Non-pigmented ciliary epithelial cell (primary cell): Measurements from ENCODE around the gene UBAP2L.
"Not testable (repeated sequence)": the region's sequence is repeated elsewhere in the genome, so short reads cannot be mapped to it uniquely, and the experiment has no call there.

ENCODE experiments used
- DNase-seq: peaks from one replicate; pipeline ENCODE4 v3.0.0-alpha.2; 2010; ENCODE audit warnings: low read depth

Gene UBAP2L

DNA sequence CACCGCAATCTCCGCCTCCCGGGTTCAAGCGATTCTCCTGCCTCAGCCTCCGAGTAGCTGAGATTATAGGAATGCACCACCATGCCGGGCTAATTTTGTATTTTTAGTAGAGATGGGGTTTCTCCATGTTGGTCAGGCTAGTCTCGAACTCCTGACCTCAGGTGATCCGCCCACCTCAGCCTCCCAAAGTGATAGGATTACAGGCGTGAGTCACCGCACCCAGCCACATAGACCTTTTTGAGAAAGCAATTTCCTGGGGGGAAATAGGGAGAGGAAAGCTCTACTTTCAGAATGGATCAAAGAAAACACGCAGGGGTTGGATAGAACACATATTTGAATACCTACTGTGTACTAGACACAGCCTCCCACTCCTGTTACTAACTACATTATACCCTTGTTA lies 15.0 kb upstream of the UBAP2L start:
- DNase-seq: not testable (repeated sequence)

DNA sequence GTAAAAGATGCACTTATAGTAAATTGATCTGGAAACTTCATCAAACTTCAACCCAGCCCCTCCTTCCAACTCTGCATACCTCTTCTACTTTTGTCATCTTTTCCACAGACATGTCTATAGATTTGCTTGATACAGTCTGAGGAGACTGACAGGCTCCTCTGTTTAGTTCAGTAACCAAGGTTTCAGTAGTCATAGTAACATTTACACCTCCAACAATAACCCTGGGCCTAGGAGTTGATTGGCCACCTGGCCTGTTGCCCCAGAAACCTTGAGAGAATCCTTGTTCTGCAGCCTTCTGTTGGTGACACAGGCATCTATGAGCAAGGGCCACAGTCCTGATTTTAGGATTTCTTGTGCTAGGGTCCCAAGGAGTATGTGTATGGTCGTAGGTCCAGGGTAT lies 14.6 kb upstream of the UBAP2L start, which contains the start of gene CFAP141:
Gene CFAP141 (minus strand): TSS at position 138 of the 400 bp plus-strand sequence. CDS start 26 bp downstream, at position 112.
- DNase-seq: no peak

DNA sequence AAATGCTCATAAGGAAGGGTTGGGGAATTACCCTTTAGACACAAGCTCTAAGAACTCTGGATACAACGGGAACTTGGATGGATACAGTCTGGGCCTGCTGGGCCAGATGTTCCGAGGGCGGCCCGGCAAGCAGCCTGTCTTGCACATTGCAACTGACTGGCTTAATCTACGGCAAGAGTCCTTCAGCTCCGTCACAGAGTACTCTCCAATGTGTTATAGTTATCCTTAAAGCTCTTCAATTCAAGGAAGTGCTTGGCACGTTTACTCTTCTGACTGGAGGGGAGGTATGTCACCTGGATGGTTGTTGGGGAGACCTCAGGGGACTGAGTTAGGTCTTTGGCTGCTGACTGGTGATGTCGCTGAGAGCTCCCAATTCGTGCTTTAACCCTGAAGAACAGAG lies 13.5 kb upstream of the UBAP2L start:
- no peak for DNase-seq

DNA sequence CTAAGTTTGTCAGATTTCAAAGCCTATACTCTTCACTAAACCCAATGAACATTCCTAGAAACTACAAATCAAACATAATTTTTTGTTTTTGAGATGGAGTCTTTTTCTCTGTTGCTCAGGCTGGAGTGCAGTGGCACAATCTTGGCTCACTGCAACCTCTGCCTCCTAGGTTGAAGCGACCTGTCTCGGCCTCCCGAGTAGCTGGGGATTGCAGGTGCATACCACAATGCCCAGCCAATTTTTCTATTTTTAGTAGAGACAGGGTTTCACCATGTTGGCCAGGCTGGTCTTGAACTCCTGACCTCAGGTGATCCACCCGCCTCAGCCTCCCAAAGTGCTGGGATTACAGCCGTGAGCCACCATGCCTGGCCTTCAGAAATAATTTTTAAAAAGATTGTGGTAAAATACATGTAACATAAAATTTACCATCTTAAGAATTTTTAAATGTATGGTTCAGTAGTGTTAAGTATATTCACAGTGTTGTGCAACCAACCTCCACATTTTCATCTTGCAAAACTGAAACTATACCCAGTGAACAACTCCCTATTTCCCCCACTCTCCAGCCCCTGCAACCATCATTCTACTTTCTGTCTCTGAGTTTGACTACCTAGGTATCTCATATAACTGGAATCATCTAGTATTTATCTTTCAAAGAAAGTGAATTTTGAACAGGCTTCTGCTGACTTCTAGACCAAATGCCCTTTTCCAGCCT lies 11.9 kb upstream of the UBAP2L start:
- DNase-seq: no peak

DNA sequence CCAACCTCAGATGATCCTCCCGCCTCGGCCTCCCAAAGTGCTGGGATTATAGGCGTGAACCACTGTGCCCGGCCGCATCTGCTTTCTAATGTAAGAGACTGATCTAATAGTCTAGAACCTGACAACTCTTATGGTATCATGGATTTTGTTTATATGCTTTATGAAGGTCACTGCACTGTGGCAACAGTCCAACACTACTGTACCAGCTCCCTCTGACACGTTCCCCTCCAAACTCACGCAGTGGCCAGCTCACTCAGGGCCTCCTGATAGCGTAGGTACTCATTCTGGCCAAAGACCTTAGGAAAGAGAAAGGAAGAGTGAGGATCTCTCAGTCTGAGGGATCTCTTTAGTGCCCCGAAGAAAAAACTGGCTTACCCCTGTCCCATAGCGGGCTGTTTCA lies 8.7 kb upstream of the UBAP2L start:
- no peak for DNase-seq

DNA sequence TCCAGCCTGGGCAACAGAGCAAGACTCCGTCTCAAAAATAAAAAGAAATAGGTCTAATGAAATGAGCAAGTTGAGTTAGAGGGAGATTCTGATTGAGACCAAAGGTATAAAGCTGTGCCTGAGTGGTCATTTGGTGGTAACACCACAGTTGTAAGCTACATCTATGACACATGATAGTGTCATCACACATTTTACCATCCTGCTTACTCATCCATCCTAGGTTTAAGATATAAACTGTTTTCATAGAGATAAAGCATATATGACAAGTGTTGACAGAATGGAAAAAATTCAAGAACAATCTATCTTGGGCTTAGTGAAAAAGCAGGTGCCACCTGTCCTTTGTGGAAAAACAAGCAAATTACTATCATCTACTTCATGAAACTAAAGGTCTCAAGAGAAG lies 7.5 kb upstream of the UBAP2L start:
- DNase-seq: no peak

DNA sequence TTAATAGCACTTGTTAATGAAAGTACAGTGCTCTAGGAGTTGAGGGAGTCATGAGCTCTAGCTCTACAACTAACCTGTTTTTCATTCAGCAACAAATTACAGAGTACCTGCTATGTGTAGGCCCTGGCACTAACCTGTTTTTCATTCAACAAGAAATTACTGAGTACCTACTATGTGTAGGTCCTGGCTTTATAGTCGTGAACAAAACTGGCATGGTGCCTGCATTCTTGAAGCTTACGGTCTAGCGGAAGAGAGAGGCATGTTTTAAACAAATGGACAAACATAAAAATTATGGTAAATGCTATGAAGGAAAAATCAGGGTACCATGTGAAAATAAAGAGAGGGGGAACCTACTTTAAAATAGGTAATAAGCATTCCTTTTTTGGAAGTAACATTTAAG lies 2.2 kb upstream of the UBAP2L start:
- no peak for DNase-seq

DNA sequence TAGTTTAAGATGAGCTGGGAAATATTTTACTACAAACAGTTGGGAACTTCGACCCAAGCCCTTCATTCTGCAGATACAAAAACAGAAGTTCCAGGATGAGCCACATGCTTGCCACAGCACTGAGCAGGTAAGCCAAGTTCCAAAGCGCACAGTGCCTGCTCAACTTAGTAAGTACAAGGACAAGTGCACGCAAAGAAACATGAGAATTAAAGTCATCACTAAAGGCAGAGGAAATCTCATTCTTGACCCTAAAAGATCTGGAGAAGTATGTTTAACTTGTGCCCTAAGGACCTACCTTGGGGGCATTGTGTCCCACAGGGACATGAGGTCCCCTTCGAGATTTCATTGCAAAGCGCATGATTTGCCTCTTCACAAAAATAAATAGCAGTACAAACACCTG lies 1.2 kb upstream of the UBAP2L start:
- no peak for DNase-seq

DNA sequence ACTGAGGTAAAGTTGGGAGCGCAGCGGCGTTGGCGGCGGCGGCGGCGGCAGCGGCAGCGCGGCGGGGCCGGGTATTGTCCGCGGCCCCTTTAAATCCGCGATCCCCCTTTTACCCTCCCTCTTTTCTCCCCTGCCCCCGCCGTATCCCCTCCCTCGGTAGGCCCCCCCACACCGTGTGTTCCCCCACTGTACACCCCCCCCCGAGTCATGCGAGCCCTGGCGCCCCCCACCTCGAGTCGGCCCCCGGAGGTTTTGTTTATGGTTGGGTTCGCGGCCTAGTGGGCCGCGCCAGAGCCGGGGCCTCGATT lies 169 bp downstream of the UBAP2L start:
- no peak for DNase-seq

DNA sequence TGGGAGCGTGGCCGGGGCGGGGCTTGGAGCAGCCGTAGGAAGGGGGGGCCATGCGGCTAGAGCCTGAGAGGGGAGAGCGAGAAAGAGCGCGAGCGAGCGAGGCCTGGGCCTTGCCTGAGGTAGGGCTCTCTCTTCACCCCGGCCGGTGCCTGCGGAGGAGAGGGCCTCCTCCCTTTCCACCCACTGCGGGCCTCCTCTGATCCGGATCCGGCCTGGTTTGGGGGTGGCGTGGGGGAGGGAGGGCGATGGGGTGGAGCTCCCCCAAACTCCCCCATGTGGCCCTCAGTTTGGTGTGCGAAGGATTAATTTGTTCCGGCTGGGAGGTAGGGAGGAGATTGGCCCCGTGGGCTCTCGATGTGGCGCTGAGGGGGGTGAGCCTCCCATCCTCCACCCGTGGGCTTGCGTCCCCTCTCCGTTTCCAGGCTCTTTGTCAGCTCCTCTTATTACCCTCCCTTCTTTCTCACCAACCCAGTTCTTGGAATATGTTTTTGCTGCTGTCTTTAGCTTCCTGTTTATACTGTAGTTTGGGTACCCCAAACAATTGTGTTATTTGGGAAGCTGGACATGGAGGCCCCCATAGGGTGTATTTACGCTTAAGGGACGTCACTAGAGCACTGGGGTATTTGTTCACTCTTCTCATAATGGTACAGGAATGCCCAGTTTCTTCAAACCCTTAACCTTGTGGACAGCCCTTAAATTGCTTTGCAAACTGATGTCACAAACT lies 685 bp downstream of the UBAP2L start:
- no peak for DNase-seq

DNA sequence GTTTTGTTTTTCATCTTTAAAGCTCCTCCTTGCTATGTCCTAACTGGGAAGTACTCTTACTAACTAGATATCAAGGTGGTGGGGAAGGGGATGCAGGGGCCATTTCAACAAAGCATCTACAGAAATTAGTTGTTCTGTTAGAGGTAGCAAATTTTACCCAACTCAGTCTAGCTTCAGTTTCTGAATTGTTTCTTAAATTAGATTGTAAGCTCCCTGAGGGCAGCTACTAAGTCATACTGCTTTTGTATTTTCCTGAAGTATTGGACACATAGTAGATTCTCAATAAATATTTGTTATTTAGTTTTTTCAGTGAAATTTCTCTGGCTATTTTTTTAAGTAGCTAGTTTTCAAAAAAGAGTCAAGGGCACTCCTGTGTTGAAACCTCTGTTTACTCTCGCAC lies 1.8 kb downstream of the UBAP2L start:
- no peak for DNase-seq

DNA sequence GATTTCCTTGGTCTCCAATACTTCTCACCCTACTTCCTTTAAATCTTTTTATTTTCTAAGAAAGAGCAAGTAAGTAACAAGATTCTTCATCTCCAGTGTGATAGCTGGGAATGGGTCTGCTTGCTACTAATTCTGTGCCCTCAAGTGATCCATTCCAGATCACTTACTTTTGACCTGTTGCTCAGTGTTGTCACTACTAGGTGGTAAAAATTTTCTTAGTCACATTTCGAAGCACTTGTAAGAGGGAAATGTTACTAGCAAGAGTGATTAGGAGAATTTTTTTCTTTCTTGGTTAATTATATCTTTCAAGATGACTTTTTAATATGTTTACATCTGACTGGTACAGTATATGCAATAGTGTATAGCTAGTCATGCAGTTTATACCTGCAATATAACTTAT lies 2.2 kb downstream of the UBAP2L start:
- no peak for DNase-seq

DNA sequence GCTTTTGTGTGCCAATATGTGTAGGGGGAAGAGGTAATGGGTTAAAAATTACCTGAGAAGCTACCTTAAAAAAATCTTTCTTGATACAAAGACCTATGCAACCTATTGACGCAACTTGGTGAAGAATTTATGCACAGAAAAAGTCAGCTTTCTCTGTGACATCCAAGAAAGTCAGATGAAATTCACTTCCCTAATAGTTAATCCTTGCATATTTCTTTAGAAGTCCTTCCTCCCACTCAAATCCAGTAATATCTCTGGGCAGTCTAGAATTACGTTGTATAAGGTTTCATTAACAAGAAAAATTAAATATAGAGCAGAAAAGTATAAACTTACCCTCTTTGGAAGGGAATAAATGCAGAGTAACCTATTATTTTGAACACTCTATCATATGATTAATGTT lies 2.9 kb downstream of the UBAP2L start:
- no peak for DNase-seq

DNA sequence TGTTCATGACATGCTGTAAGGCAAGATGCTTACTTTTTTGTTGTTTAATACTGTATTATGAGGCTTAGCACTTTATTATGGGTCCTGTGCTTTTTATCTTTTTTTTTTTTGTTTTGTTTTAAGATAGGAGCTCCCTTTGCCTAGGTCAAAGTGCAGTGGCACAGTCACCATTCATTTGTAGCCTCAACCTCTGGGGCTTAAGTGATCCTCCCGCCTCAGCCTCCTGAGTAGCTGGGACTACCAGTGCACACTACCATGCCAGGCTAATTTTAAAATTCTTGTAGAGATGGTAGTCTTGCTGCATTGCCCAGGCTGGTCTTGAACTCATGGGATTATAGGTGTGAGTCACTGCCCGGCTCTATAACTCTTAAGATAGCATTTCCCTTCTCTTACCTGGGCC lies 4.6 kb downstream of the UBAP2L start:
- no peak for DNase-seq

DNA sequence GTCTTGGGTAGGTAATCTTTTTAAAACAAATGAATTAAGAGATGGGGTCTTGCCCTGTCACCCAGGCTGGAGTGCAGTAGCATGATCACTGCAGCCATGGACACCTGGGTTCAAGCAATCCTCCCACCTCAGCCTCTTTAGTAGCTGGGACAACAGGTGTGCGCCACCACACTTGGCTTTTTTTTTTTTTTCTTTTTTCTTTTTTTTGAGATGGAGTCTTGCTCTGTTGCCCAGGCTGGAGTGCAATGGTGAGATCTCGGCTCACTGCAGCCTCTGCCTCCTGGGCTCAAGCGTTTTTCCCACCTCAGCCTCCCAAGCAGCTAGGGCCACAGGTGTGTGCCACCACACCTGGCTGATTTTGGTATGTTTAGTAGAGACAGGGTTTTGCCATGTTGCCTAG lies 10.4 kb downstream of the UBAP2L start:
- not testable (repeated sequence) for DNase-seq

DNA sequence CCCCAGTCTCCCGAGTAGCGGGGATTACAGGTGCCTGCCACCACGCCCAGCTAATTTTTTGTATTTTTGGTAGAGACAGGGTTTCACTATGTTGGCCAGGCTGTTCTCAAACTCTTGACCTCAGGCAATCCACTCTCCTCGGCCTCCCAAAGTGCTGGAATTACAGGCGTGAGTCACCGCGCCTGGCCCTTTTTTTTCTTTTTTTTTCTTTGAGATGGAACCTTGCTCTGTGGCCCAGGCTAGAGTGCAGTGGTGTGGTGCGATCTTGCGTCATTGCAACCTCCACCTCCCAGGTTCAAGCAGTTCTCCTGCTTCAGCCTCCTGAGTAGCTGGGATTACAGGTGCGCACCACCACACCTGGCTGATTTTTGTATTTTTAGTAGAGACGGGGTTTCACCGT lies 12.4 kb downstream of the UBAP2L start:
- DNase-seq: not testable (repeated sequence)

DNA sequence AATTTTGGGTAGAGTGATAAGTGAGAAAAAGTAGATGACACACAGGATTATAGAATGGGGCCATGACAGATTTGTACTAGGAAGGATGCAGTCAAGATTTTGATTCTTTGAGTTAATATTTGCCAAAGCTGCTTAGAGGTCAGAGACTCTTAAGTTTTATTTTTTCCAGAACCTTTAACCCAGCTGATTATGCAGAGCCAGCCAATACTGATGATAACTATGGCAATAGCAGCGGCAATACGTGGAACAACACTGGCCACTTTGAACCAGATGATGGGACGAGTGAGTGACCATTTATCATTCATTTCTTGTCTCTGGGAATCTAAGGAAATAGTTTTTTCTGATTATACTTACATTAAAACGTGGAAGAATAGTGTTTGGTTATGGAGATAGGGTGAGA lies 16.1 kb downstream of the UBAP2L start:
- no peak for DNase-seq

DNA sequence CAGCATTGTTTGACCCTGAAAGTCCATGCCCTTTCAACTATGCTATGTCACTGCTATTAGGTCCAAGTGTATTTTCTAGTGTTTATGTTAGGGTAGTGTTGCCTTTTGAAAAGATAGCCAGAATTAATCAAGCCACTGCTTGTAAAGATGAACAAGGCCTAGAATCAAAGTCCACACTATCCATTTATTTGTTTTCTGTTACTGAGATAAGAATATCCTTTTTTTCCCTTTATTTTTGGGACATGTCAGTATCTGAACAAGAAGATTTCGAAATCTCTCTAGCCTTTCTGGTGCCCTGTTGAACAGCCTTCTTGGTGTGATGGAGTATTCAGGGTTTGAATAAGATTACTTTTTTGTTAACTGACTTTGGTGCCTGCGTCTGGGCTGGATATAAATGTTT lies 16.7 kb downstream of the UBAP2L start:
- DNase-seq: no peak

DNA sequence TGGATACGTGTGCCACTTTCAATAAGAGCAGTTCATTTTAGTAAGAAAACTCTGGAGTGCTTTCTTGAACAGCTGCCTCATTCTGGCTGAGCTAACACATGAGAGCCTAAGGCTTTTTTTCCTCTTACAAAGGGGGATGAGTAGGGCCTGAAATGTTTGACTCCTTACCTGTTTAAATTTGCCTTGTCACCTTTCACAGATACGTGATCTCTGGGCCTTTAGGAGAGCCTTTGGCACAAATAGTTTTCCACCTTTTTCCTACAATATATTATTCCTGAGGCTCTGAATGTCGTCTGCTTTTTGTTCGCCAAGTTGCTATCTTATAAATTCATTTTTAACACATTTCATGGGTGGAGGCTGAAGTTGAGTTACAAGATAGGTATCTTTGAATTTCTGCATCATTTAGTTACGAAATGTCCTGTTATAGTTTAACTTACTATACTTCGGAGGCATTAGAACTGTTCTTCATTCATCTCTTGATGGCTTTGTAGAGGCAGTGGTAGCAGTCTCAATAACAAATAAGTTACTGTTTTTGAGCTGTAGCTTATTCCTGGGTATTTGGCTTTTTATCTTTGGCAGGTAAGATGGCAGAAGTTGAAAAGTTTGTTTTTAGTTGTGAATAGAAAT lies 17.2 kb downstream of the UBAP2L start:
- DNase-seq: no peak

DNA sequence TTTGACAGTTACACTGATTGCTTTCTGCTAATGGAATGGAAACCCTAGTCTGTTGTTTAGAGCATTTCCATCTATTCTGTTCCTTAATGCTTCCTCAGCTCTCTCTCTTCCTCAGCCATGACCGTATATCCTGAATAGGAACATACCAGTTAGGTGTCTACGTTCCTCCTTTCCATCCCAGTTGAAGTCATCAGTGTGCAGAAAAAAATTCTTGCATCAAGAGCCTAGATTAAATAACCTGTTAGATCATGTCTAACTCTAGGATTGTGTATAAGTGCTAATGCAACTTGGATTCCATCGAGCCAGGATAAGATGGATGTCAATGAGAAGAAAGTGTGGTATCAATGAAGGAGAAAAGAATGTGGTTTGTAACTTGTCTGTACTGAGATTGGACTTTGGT lies 18.7 kb downstream of the UBAP2L start:
- no peak for DNase-seq

DNA sequence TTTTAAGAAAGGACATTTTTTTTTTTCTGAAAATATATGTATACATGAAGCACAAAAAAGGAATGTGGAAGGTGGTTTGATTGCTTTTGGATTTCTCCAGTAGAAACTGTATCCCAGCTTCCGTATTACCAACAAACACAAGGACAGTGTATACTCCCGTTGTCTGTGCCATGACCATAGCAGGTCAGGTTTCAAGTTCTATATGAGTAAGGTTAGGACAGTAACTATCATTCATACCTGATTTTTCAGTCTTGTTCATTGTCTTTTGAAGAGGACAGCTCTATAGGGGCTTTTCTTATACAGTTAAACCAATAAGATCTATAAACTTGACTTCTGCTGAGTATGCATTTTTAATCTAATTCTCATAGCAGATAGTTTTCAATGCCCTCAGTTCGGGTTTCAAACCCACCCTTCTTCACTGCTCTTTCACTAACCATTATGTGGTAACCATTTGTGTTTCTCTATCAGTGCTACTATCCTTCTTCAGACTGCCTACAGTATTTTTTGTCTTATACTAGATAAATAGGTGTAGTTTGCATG lies 19.6 kb downstream of the UBAP2L start:
- DNase-seq: no peak

DNA sequence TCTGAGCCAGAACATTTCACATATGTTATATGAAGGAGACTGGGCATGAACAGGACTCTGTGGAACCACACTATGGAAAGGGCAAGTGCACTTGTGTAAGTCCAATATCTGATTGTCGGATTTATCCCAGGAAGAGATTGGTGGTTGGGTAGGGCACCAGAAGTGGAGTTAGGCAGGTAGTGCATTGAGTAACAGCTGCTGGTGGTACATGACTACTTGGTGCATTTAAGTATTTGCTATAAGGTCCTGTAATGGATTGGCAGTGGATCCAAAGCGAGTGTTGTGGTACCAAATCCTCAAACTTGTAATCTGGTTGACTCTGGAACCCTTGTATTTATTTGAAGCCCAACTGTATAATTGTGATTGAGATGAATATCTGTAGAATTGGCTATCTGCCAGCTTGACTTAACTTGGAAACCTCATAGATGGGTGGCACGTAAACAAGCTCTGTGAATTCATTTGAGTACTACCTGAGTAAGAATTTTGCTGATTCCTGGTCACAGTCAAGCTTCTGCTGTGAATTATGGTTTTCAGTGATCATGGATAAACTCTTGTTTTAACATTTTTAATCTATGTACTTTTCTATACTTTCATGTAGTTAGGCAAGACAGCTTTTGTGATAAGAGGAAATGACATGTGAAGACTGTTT lies 21.1 kb downstream of the UBAP2L start:
- no peak for DNase-seq

DNA sequence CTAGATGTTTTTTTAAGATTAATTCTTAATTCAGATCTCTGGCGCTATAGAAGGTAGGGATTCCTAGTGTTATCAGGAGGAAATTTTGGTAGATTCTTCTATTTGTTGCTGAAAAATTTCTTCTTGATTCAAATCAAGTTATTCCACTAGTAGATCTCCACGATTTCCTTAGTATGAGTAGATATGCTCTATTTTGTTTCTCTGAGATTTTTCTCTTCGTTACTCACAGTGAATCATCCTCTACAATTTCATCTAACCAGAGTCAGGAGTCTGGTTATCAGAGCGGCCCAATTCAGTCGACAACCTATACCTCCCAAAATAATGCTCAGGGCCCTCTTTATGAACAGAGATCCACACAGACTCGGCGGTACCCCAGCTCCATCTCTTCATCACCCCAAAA lies 32.9 kb downstream of the UBAP2L start:
- no peak for DNase-seq
